Subcutaneous abdominal adipose tissue (tissue), 5 donors: ENCODE data around the gene SIMC1.

ENCODE experiments used
- H3K27ac ChIP-seq: one replicate; pipeline ENCODE4 v1.7.0; 2013; ENCODE audit warnings: low read depth, mild to moderate bottlenecking, inconsistent platforms, low read length, moderate library complexity
- H3K27me3 ChIP-seq, 5 donors: one replicate each; pipeline ENCODE4 v1.7.0; 2013; ENCODE audit warnings: low read length in 5 of 5, inconsistent platforms in 1 of 5; ENCODE audit not compliant: control insufficient read depth in 5 of 5, insufficient read depth in 4 of 5
- H3K36me3 ChIP-seq, 5 donors: one replicate each; pipeline ENCODE4 v1.7.0; 2013; ENCODE audit warnings: low read length in 5 of 5; ENCODE audit not compliant: control insufficient read depth in 5 of 5, insufficient read depth in 5 of 5
- H3K4me1 ChIP-seq, 5 donors: one replicate each; pipeline ENCODE4 v1.7.0; 2013; ENCODE audit warnings: low read length in 5 of 5, mild to moderate bottlenecking in 3 of 5, moderate library complexity in 1 of 5; ENCODE audit not compliant: control insufficient read depth in 5 of 5, insufficient read depth in 5 of 5
- H3K4me3 ChIP-seq, 5 donors: one replicate each; pipeline ENCODE4 v1.7.0; 2013; ENCODE audit warnings: low read length in 5 of 5, low read depth in 1 of 5
- H3K9ac ChIP-seq, 5 donors: one replicate each; pipeline ENCODE4 v1.7.0; 2013; ENCODE audit warnings: low read length in 5 of 5, mild to moderate bottlenecking in 4 of 5, moderate library complexity in 3 of 5
- H3K9me3 ChIP-seq, 5 donors: one replicate each; pipeline ENCODE4 v1.7.0; 2013; ENCODE audit warnings: low read length in 5 of 5; ENCODE audit not compliant: control insufficient read depth in 5 of 5
- donor health status: healthy.
- donor health status: healthy.
- donor health status: healthy.
- donor health status: healthy.
- donor health status: healthy.

Gene SIMC1

GRCh38 chr5:176342766-176343458 lies 104.7 kb downstream of the SIMC1 start:
- Histone ChIP-seq H3K27me3 (no peaks in the 10 kb centered on the region), H3K9ac (no peak overlapping the region), H3K9me3 (no peaks in the 10 kb centered on the region), H3K4me1 (no peaks in the 10 kb centered on the region), H3K36me3 (peaks cover 13 to 54% (median 35%) of the 10 kb centered on the region in 5 donors), H3K27ac (no peak overlapping the region), H3K4me3 (no peak overlapping the region)

- Histone ChIP-seq H3K27me3 (no peaks in the 10 kb centered on the region), H3K9ac (no peak overlapping the region), H3K36me3 (peaks cover 15 to 93% (median 85%) of the 10 kb centered on the region in 5 donors), H3K4me1 (no peaks in the 10 kb centered on the region), H3K9me3 (no peaks in the 10 kb centered on the region), H3K27ac (no peak overlapping the region), H3K4me3 (no peak overlapping the region)
Measured at GRCh38 chr5:176350416-176350815, 112.2 kb downstream of the SIMC1 start.

GRCh38 chr5:176352116-176352878 lies 114.1 kb downstream of the SIMC1 start:
- Histone ChIP-seq H3K9me3 (no peaks in the 10 kb centered on the region), H3K27me3 (no peaks in the 10 kb centered on the region), H3K27ac (no peak overlapping the region), H3K4me3 (no peak overlapping the region), H3K9ac (no peak overlapping the region), H3K4me1 (no peaks in the 10 kb centered on the region), H3K36me3 (peaks cover 3 to 91% (median 74%) of the 10 kb centered on the region in 5 donors)

- no peak overlapping the region for H3K27ac ChIP-seq
- H3K4me3 ChIP-seq: no peak overlapping the region
- H3K9ac ChIP-seq: peak overlapping the region in 1 of 5 donors; percentile 22
- no peaks in the 10 kb centered on the region for H3K9me3 ChIP-seq
- H3K27me3 ChIP-seq: no peaks in the 10 kb centered on the region
- peaks cover 8 to 81% (median 62%) of the 10 kb centered on the region in 5 donors for H3K36me3 ChIP-seq
- H3K4me1 ChIP-seq: no peaks in the 10 kb centered on the region
Measured at GRCh38 chr5:176353533-176353932, 115.3 kb downstream of the SIMC1 start.

GRCh38 chr5:176355400-176356178 lies 117.4 kb downstream of the SIMC1 start:
- no peaks in the 10 kb centered on the region for H3K9me3 ChIP-seq
- H3K36me3 ChIP-seq: peaks cover 8 to 61% (median 44%) of the 10 kb centered on the region in 5 donors
- H3K27me3 ChIP-seq: no peaks in the 10 kb centered on the region
- no peak overlapping the region for H3K27ac ChIP-seq
- H3K9ac ChIP-seq: no peak overlapping the region
- H3K4me1 ChIP-seq: peaks cover under 1 to 9% (median 6%) of the 10 kb centered on the region in 5 donors
- H3K4me3 ChIP-seq: no peak overlapping the region

GRCh38 chr5:176356179-176356566 lies 117.9 kb downstream of the SIMC1 start:
- Histone ChIP-seq H3K27me3 (no peaks in the 10 kb centered on the region), H3K9me3 (no peaks in the 10 kb centered on the region), H3K4me1 (peaks cover 3 to 14% (median 12%) of the 10 kb centered on the region in 5 donors), H3K27ac (no peak overlapping the region), H3K9ac (peak overlapping the region in 1 of 5 donors; percentile 22), H3K4me3 (no peak overlapping the region), H3K36me3 (peaks cover 8 to 57% (median 40%) of the 10 kb centered on the region in 5 donors)

- H3K4me1 ChIP-seq: peaks cover 3 to 25% (median 21%) of the 10 kb centered on the region in 5 donors
Measured at GRCh38 chr5:176359658-176360057, 121.4 kb downstream of the SIMC1 start.

GRCh38 chr5:176360894-176361436 lies 122.7 kb downstream of the SIMC1 start:
- H3K9me3 ChIP-seq: no peaks in the 10 kb centered on the region
- H3K27ac ChIP-seq: peak overlapping the region; percentile 60
- H3K27me3 ChIP-seq: no peaks in the 10 kb centered on the region
- peaks cover 0 to 13% (median 8%) of the 10 kb centered on the region in 5 donors for H3K36me3 ChIP-seq
- H3K4me1 ChIP-seq: peaks cover 3 to 38% (median 32%) of the 10 kb centered on the region in 5 donors
- peak overlapping the region; percentile 76 to 97 (median 88) for H3K9ac ChIP-seq
- peak overlapping the region; percentile 75 to 96 (median 93) for H3K4me3 ChIP-seq

More at GRCh38 chr5:176359658-176360057, 121.4 kb downstream of the SIMC1 start:
- Histone ChIP-seq H3K27me3 (no peaks in the 10 kb centered on the region), H3K27ac (no peak overlapping the region), H3K9ac (no peak overlapping the region), H3K4me3 (no peak overlapping the region), H3K9me3 (no peaks in the 10 kb centered on the region), H3K36me3 (peaks cover 5 to 25% (median 15%) of the 10 kb centered on the region in 5 donors)

- no peaks in the 10 kb centered on the region for H3K27me3 ChIP-seq
- H3K36me3 ChIP-seq: peaks cover 0 to 9% (median 5%) of the 10 kb centered on the region in 5 donors
- no peaks in the 10 kb centered on the region for H3K9me3 ChIP-seq
- peaks cover 3 to 45% (median 38%) of the 10 kb centered on the region in 5 donors for H3K4me1 ChIP-seq
- H3K27ac ChIP-seq: peak within 1 kb of the TSS; percentile 60
- peak within 1 kb of the TSS; percentile 76 to 97 (median 88) for H3K9ac ChIP-seq
- H3K4me3 ChIP-seq: peak within 1 kb of the TSS; percentile 75 to 96 (median 93)
Measured at GRCh38 chr5:176361437-176362232, 123.4 kb downstream of the SIMC1 start, which contains the start of gene KIAA1191. Gene KIAA1191 (minus strand): TSS chr5:176361764. CDS start chr5:176359508, 2,256 bp downstream.
